ENCODE results near the gene IHH. TPM values are rescaled to one million over a fixed set of nuclear protein-coding genes. Genes with fewer than 3 reads are reported as not detected.

Gene IHH
- total and polyA plus RNA-seq, 9 of the 15 experiments (the other 6 are each of a cell fraction or from before 2014, with no cell fraction given) = 0.07 TPM; not detected in 8

GRCh38 chr2:219054956-219055903 lies 5.5 kb downstream of the IHH start (continued):
- TF ChIP-seq REST (IDR thresholded peaks at IDR 0.05; ENCODE audit: borderline replicate concordance) (no peak), REST (CRISPR knock-in tag; IDR thresholded peaks at IDR 0.05; ENCODE audit: low read depth) (no peak)
